ENCODE data around the gene TEX264.

TEX264 gene

GRCh38 chr3:51657234-51657633 lies 13.8 kb upstream of the TEX264 start:
- Histone ChIP-seq H3K27ac (ENCODE audit: low read depth, low read length) (no peak overlapping the region), H3K9ac (ENCODE audit: low read depth, low read length) (no peak overlapping the region), H3K4me1 (ENCODE audit: control insufficient read depth, insufficient read depth, low read length) (no peaks in the 10 kb centered on the region), H3K9me3 (ENCODE audit: control insufficient read depth, insufficient read depth, low read length) (no peaks in the 10 kb centered on the region), H3K27me3 (ENCODE audit: control insufficient read depth, insufficient read depth, low read length) (no peaks in the 10 kb centered on the region), H3K4me3 (ENCODE audit: low read depth, low read length) (no peak overlapping the region), H3K36me3 (ENCODE audit: control insufficient read depth, insufficient read depth, low read length) (peaks cover 57% of the 10 kb centered on the region)

DNA sequence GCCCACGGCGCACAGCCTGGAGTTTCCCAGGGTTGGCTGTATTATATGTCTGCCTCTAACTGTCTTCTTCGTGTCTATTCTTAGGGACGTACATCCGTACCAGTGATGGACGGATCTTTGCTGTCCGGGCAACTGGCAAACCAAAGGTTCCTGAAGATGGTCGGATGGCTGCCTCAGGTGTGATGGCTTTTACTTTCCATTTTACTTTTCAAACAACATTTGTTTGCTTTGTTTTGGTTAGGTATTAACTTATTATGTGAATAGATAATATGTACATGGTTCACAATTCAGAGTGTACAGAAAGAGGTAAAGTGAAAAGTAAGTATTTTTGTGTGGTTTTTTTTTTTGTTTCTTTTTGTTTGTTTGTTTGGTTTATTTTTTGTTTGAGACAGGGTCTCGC lies 11.1 kb upstream of the TEX264 start:
- Histone ChIP-seq H3K36me3 (ENCODE audit: control insufficient read depth, insufficient read depth, low read length) (peaks cover 67% of the 10 kb centered on the region), H3K9ac (ENCODE audit: low read depth, low read length) (no peak overlapping the region), H3K27me3 (ENCODE audit: control insufficient read depth, insufficient read depth, low read length) (no peaks in the 10 kb centered on the region), H3K27ac (ENCODE audit: low read depth, low read length) (no peak overlapping the region), H3K4me1 (ENCODE audit: control insufficient read depth, insufficient read depth, low read length) (no peaks in the 10 kb centered on the region), H3K4me3 (ENCODE audit: low read depth, low read length) (no peak overlapping the region), H3K9me3 (ENCODE audit: control insufficient read depth, insufficient read depth, low read length) (no peaks in the 10 kb centered on the region)

DNA sequence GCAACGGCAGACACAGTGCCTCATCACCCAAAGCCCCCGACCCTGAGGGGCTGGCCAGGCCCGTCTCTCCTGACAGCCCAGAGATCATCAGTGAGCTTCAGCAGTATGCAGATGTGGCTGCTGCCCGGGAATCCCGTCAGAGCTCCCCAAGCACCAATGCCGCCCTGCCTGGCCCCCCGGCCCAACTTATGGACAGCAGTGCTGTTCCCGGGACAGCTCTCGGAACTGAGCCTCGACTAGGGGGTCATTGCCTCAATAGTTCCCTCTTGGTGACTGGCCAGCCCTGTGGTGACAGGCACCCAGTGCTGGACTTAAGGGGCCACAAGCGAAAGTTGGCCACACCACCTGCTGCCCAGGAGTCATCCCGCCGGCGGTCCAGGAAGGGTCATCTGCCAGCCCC lies 8.6 kb upstream of the TEX264 start:
- Histone ChIP-seq H3K36me3 (ENCODE audit: control insufficient read depth, insufficient read depth, low read length) (peaks cover 58% of the 10 kb centered on the region), H3K27me3 (ENCODE audit: control insufficient read depth, insufficient read depth, low read length) (no peaks in the 10 kb centered on the region), H3K9me3 (ENCODE audit: control insufficient read depth, insufficient read depth, low read length) (no peaks in the 10 kb centered on the region), H3K27ac (ENCODE audit: low read depth, low read length) (no peak overlapping the region), H3K4me1 (ENCODE audit: control insufficient read depth, insufficient read depth, low read length) (no peaks in the 10 kb centered on the region), H3K4me3 (ENCODE audit: low read depth, low read length) (no peak overlapping the region), H3K9ac (ENCODE audit: low read depth, low read length) (no peak overlapping the region)

DNA sequence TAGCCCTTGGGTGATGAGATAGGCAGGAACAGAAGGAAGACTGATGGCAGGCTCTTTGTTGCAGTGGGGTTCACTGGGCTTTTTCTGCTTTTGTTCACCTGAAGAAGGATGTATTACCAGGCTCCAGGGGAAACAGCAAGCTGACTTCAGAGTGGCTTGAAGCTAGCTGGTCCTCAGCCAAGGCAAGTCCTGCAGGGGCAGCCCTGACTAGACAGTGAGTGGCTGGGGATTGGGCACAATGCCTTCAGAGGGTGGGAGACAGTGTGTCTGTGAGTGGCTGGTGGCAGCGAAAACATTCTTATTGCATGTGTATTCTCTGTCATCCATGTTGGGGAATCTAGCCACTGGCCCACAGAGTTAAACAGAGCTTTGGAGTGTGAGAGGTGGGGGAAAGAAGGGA lies 2.3 kb upstream of the TEX264 start:
- H3K9ac ChIP-seq (ENCODE audit: low read depth, low read length) = no peak overlapping the region; the same call in 1 of the 2 replicates
- H3K27ac ChIP-seq (ENCODE audit: low read depth, low read length) = peak overlapping the region; percentile 42

GRCh38 chr3:51669241-51670052 lies 1.6 kb upstream of the TEX264 start:
- Histone ChIP-seq H3K27ac (ENCODE audit: low read depth, low read length) (peak overlapping the region; percentile 42), H3K4me3 (ENCODE audit: low read depth, low read length) (no peak overlapping the region), H3K27me3 (ENCODE audit: control insufficient read depth, insufficient read depth, low read length) (no peaks in the 10 kb centered on the region), H3K36me3 (ENCODE audit: control insufficient read depth, insufficient read depth, low read length) (peaks cover 9% of the 10 kb centered on the region; the same call in 1 of the 2 replicates), H3K9ac (ENCODE audit: low read depth, low read length) (no peak overlapping the region; the same call in 1 of the 2 replicates), H3K9me3 (ENCODE audit: control insufficient read depth, insufficient read depth, low read length) (no peaks in the 10 kb centered on the region), H3K4me1 (ENCODE audit: control insufficient read depth, insufficient read depth, low read length) (peaks cover 17% of the 10 kb centered on the region)

More for the DNA sequence above, 2.3 kb upstream of the TEX264 start:
- Histone ChIP-seq H3K9me3 (ENCODE audit: control insufficient read depth, insufficient read depth, low read length) (no peaks in the 10 kb centered on the region), H3K4me3 (ENCODE audit: low read depth, low read length) (no peak overlapping the region), H3K36me3 (ENCODE audit: control insufficient read depth, insufficient read depth, low read length) (peaks cover 9% of the 10 kb centered on the region; the same call in 1 of the 2 replicates), H3K4me1 (ENCODE audit: control insufficient read depth, insufficient read depth, low read length) (peaks cover 17% of the 10 kb centered on the region), H3K27me3 (ENCODE audit: control insufficient read depth, insufficient read depth, low read length) (no peaks in the 10 kb centered on the region)

DNA sequence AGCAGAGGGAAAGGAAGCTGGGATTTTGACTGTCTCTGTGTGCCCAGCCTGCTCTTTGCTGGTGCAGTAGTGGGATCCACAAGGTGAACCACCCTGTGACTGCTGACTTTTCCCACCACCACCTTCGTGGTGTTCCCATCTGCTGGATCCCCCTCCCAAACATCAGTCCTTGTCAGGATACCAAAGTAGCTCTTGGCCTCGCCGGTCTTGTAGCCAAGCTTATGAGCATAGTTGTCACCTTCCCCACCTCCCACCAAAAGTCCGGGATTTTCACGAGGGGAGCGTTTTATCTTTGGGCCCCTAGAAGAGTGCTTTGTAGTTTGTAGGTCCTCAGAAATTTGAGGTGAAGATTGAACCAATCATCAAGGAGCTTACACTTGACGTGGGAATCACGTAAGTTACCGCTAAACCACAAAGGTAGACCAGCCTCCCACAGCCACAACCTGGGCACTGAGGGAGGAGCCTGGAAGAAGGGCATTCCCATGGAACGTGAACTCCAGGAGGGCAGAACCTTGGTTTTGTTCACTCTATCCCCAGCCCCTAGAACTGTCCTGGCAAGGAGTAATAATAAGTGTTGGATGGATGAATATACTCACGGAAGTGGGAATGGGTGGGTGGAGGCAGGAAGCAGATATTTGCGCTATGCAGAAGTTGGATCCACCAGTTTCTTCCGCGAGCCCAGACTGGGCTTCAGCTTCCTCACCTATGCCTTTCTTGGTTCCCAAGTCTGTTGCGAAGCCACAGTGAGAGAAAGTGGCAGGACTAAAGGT lies 814 bp upstream of the TEX264 start:
- H3K4me3 ChIP-seq (ENCODE audit: low read depth, low read length) = peak overlapping the region; percentile 85
- H3K9ac ChIP-seq (ENCODE audit: low read depth, low read length) = no peak overlapping the region
- no peak overlapping the region for H3K27ac ChIP-seq (ENCODE audit: low read depth, low read length)

DNA sequence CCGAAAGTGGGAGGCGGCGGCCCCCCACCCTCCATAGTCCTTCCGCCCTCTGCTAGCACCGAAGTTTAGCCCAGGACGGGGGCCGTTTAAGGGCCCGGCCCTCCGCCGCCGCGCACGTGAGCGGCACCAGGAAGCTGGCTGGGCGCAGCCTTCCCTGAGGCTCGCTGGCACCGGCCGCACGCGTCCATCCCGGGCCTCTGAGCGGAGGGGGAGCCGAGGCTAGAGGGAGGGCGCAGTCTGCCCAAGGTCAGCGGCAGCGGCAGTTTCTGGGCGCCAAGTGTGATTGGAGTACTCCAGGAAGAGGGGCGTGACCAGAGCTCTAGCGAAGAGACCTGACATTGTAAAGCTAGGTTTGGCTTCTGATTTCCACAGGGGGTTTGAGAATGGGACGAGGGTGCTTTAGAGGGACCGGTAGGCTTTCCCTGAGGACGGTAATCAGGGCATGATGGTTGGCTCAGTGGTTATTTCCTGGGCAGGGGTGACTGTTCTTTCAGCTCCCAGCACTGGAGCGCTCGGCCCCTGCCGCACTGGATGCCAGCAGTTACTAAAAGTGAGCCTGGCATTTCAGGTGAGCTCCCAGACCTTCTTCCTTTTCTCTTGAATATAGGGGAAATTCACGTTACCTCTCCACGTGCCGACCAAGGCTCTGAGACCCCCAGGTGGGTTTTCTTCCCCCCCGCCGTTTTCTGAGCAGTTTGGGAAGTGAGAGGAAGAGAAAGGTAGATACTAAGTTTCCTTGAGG lies 853 bp downstream of the TEX264 start:
- Histone ChIP-seq H3K9me3 (ENCODE audit: control insufficient read depth, insufficient read depth, low read length) (no peaks in the 10 kb centered on the region), H3K36me3 (ENCODE audit: control insufficient read depth, insufficient read depth, low read length) (no peaks in the 10 kb centered on the region), H3K4me1 (ENCODE audit: control insufficient read depth, insufficient read depth, low read length) (peaks cover 17% of the 10 kb centered on the region), H3K27ac (ENCODE audit: low read depth, low read length) (peak overlapping the region; percentile 49), H3K27me3 (ENCODE audit: control insufficient read depth, insufficient read depth, low read length) (no peaks in the 10 kb centered on the region), H3K4me3 (ENCODE audit: low read depth, low read length) (peak overlapping the region; percentile 85), H3K9ac (ENCODE audit: low read depth, low read length) (peak overlapping the region; percentile 73)

More for the DNA sequence above, 814 bp upstream of the TEX264 start:
- H3K9me3 ChIP-seq (ENCODE audit: control insufficient read depth, insufficient read depth, low read length) = no peaks in the 10 kb centered on the region
- H3K36me3 ChIP-seq (ENCODE audit: control insufficient read depth, insufficient read depth, low read length) = peaks cover 7% of the 10 kb centered on the region; the same call in 1 of the 2 replicates
- peaks cover 17% of the 10 kb centered on the region for H3K4me1 ChIP-seq (ENCODE audit: control insufficient read depth, insufficient read depth, low read length)
- H3K27me3 ChIP-seq (ENCODE audit: control insufficient read depth, insufficient read depth, low read length) = no peaks in the 10 kb centered on the region

- no peaks in the 10 kb centered on the region for H3K9me3 ChIP-seq (ENCODE audit: control insufficient read depth, insufficient read depth, low read length)
- H3K4me3 ChIP-seq (ENCODE audit: low read depth, low read length) = no peak overlapping the region
- H3K9ac ChIP-seq (ENCODE audit: low read depth, low read length) = no peak overlapping the region
- H3K36me3 ChIP-seq (ENCODE audit: control insufficient read depth, insufficient read depth, low read length) = no peaks in the 10 kb centered on the region
- H3K27ac ChIP-seq (ENCODE audit: low read depth, low read length) = no peak overlapping the region
- no peaks in the 10 kb centered on the region for H3K27me3 ChIP-seq (ENCODE audit: control insufficient read depth, insufficient read depth, low read length)
- H3K4me1 ChIP-seq (ENCODE audit: control insufficient read depth, insufficient read depth, low read length) = peaks cover 17% of the 10 kb centered on the region
Measured at GRCh38 chr3:51673181-51673801, 2.2 kb downstream of the TEX264 start.

DNA sequence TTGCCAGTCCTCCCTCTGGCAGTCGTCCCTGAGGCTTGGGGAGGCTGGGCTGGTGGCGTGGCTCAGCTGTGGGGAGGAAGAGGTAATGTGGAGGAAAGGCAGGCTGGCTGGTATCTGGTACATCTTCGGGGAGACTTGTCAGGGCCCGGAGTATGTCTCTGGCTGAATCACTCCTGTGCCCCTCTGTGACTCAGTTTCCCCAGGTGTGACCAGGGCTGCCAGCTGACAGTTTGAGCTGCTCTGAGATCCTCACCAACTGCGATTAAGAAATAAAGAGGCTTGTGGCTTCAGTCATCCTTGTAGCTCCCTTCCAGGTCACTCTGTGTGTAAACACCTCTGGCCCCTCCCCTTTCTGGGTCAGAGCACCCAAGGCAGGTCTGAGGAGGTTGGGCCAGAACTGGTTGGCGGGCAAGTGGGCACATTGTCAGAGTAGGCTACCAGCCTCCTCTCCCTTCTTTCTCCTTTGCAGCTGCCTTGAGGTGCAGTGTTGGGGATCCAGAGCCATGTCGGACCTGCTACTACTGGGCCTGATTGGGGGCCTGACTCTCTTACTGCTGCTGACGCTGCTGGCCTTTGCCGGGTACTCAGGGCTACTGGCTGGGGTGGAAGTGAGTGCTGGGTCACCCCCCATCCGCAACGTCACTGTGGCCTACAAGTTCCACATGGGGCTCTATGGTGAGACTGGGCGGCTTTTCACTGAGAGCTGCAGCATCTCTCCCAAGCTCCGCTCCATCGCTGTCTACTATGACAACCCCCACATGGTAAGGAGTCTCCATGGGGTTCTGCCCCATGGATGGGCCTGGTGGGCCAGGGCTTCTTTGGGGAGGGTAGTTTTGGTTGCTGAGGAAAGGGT lies 3.0 kb downstream of the TEX264 start:
- Histone ChIP-seq H3K9me3 (ENCODE audit: control insufficient read depth, insufficient read depth, low read length) (no peaks in the 10 kb centered on the region), H3K27ac (ENCODE audit: low read depth, low read length) (no peak overlapping the region), H3K27me3 (ENCODE audit: control insufficient read depth, insufficient read depth, low read length) (no peaks in the 10 kb centered on the region), H3K4me1 (ENCODE audit: control insufficient read depth, insufficient read depth, low read length) (peaks cover 14% of the 10 kb centered on the region), H3K4me3 (ENCODE audit: low read depth, low read length) (no peak overlapping the region), H3K9ac (ENCODE audit: low read depth, low read length) (no peak overlapping the region), H3K36me3 (ENCODE audit: control insufficient read depth, insufficient read depth, low read length) (no peaks in the 10 kb centered on the region)

- Histone ChIP-seq H3K27me3 (ENCODE audit: control insufficient read depth, insufficient read depth, low read length) (no peaks in the 10 kb centered on the region), H3K27ac (ENCODE audit: low read depth, low read length) (no peak overlapping the region), H3K4me3 (ENCODE audit: low read depth, low read length) (no peak overlapping the region), H3K9ac (ENCODE audit: low read depth, low read length) (no peak overlapping the region), H3K9me3 (ENCODE audit: control insufficient read depth, insufficient read depth, low read length) (no peaks in the 10 kb centered on the region), H3K4me1 (ENCODE audit: control insufficient read depth, insufficient read depth, low read length) (peaks cover 10% of the 10 kb centered on the region), H3K36me3 (ENCODE audit: control insufficient read depth, insufficient read depth, low read length) (no peaks in the 10 kb centered on the region)
Measured at GRCh38 chr3:51675201-51675611, 4.2 kb downstream of the TEX264 start.
